Measurements from ENCODE around the gene VWA3B.

DNA sequence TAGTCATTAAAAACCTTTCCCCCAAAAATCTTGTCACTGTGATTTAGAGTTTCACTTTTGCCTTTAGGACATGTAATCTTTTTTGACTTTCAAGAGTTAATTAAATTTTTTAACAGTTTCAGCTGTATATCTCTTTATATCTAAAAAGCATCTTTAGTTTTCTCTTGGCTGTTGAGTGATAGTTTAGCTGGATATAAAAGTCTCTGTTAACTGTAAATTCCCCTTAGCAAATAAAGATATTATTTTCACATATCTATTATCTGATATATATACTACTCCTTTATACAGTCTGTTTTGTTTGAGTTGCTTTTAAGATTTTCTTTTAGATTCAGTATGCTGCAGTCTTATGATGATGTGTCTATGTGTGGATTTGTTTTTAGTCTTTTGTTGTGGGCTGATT, 160.4 kb downstream of the VWA3B start:
- TF ChIP-seq, protein P1, sequence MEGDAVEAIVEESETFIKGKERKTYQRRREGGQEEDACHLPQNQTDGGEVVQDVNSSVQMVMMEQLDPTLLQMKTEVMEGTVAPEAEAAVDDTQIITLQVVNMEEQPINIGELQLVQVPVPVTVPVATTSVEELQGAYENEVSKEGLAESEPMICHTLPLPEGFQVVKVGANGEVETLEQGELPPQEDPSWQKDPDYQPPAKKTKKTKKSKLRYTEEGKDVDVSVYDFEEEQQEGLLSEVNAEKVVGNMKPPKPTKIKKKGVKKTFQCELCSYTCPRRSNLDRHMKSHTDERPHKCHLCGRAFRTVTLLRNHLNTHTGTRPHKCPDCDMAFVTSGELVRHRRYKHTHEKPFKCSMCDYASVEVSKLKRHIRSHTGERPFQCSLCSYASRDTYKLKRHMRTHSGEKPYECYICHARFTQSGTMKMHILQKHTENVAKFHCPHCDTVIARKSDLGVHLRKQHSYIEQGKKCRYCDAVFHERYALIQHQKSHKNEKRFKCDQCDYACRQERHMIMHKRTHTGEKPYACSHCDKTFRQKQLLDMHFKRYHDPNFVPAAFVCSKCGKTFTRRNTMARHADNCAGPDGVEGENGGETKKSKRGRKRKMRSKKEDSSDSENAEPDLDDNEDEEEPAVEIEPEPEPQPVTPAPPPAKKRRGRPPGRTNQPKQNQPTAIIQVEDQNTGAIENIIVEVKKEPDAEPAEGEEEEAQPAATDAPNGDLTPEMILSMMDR (conservative IDR thresholded peaks at IDR 0.05; ENCODE audit: low read length) = no peak
- TF ChIP-seq EZH2phosphoT487 (IDR thresholded peaks at IDR 0.05; ENCODE audit: borderline replicate concordance) = no peak
